H9 (cell line): ENCODE results near the gene C3orf20. TPM values are rescaled to one million over a fixed set of nuclear protein-coding genes. Genes with fewer than 3 reads are reported as not detected.

Source experiments
- DNase-seq: peaks from one replicate; pipeline ENCODE4 v3.0.0-alpha.2; 2017
- H2AFZ ChIP-seq: one replicate; pipeline ENCODE4 v1.6.1; 2013; ENCODE audit warnings: mild to moderate bottlenecking, low read length, control low read depth, moderate library complexity
- H2AK5ac ChIP-seq: 2 replicates; pipeline ENCODE4 v1.6.1; 2013; ENCODE audit warnings: low read length, control low read depth, mixed read lengths; ENCODE audit not compliant: insufficient read length
- H2BK120ac ChIP-seq: one replicate; pipeline ENCODE4 v1.6.1; 2013; ENCODE audit warnings: low read depth, mild to moderate bottlenecking, low read length, control low read depth, inconsistent platforms; ENCODE audit not compliant: poor library complexity, severe bottlenecking
- H2BK12ac ChIP-seq: 2 replicates; pipeline ENCODE4 v1.6.1; 2013; ENCODE audit warnings: low read length, control low read depth, mixed read lengths, low read depth; ENCODE audit not compliant: insufficient read length
- H2BK15ac ChIP-seq: 2 replicates; pipeline ENCODE4 v1.6.1; 2013; ENCODE audit warnings: low read depth, low read length, control low read depth
- H2BK20ac ChIP-seq: one replicate; pipeline ENCODE4 v1.6.1; 2013; ENCODE audit warnings: low read depth, mild to moderate bottlenecking, low read length, control low read depth, inconsistent platforms; ENCODE audit not compliant: poor library complexity, severe bottlenecking
- H2BK5ac ChIP-seq: 2 replicates; pipeline ENCODE4 v1.6.1; 2013; ENCODE audit warnings: low read length, control low read depth, mixed read lengths; ENCODE audit not compliant: insufficient read length
- H3K14ac ChIP-seq: 2 replicates; pipeline ENCODE4 v1.6.1; 2013; ENCODE audit warnings: low read length, control low read depth; ENCODE audit not compliant: insufficient read depth
- H3K18ac ChIP-seq: 2 replicates; pipeline ENCODE4 v1.6.1; 2013; ENCODE audit warnings: low read depth, mild to moderate bottlenecking, mixed read lengths, low read length, control low read depth; ENCODE audit not compliant: insufficient read length
- H3K23ac ChIP-seq: 2 replicates; pipeline ENCODE4 v1.6.1; 2013; ENCODE audit warnings: low read length, control low read depth, mixed read lengths, low read depth; ENCODE audit not compliant: insufficient read length
- H3K23me2 ChIP-seq: 2 replicates; pipeline ENCODE4 v1.6.1; 2013; ENCODE audit warnings: low read depth, mild to moderate bottlenecking, mixed read lengths, low read length, control low read depth; ENCODE audit not compliant: insufficient read length, poor library complexity, severe bottlenecking
- H3K27ac ChIP-seq: 2 replicates; pipeline ENCODE4 v1.5.1; 2013; ENCODE audit warnings: low read length, control low read depth, mixed read lengths, low read depth; ENCODE audit not compliant: insufficient read length
- H3K27me3 ChIP-seq: 2 replicates; pipeline ENCODE4 v1.6.1; 2013; ENCODE audit warnings: low read length, control low read depth, inconsistent platforms; ENCODE audit not compliant: insufficient read depth
- H3K4ac ChIP-seq: 2 replicates; pipeline ENCODE4 v1.6.1; 2013; ENCODE audit warnings: low read depth, mild to moderate bottlenecking, control low read depth, inconsistent platforms, low read length, moderate library complexity
- H3K4me1 ChIP-seq: 2 replicates; pipeline ENCODE4 v1.6.1; 2013; ENCODE audit warnings: low read length, control low read depth, inconsistent platforms; ENCODE audit not compliant: insufficient read depth
- H3K4me2 ChIP-seq: 2 replicates; pipeline ENCODE4 v1.6.1; 2013; ENCODE audit warnings: low read length, control low read depth, mixed read lengths; ENCODE audit not compliant: insufficient read length, insufficient read depth
- H3K56ac ChIP-seq: 2 replicates; pipeline ENCODE4 v1.6.1; 2013; ENCODE audit warnings: low read depth, mild to moderate bottlenecking, mixed read lengths, low read length, control low read depth; ENCODE audit not compliant: insufficient read length
- H3K79me1 ChIP-seq: 2 replicates; pipeline ENCODE4 v1.6.1; 2013; ENCODE audit warnings: low read depth, mild to moderate bottlenecking, moderate library complexity, low read length, control low read depth, inconsistent platforms; ENCODE audit not compliant: insufficient read depth, poor library complexity, severe bottlenecking
- H3K79me2 ChIP-seq: 2 replicates; pipeline ENCODE4 v1.6.1; 2013; ENCODE audit warnings: low read length, control low read depth, inconsistent platforms; ENCODE audit not compliant: insufficient read depth
- H3K9ac ChIP-seq: 2 replicates; pipeline ENCODE4 v1.6.1; 2013; ENCODE audit warnings: low read length, control low read depth, mixed read lengths; ENCODE audit not compliant: insufficient read length; ENCODE audit errors: extremely low read depth
- H3K9me3 ChIP-seq: one replicate; pipeline ENCODE4 v1.6.1; 2013; ENCODE audit warnings: low read depth, low read length, inconsistent platforms; ENCODE audit not compliant: control insufficient read depth
- H3T11ph ChIP-seq: one replicate; pipeline ENCODE4 v1.6.1; 2013; ENCODE audit warnings: mild to moderate bottlenecking, low read length, control low read depth, inconsistent platforms
- H4K20me1 ChIP-seq: one replicate; pipeline ENCODE4 v1.6.1; 2013; ENCODE audit not compliant: control insufficient read depth, insufficient read length, insufficient read depth
- H4K5ac ChIP-seq: 2 replicates; pipeline ENCODE4 v1.6.1; 2013; ENCODE audit warnings: low read depth, mild to moderate bottlenecking, mixed read lengths, low read length, control low read depth; ENCODE audit not compliant: insufficient read length
- H4K8ac ChIP-seq: replicated peaks from 2 replicates; pipeline ENCODE4 v1.6.1; 2013; ENCODE audit warnings: low read length, control low read depth, mixed read lengths, low read depth; ENCODE audit not compliant: insufficient read length
- H4K91ac ChIP-seq: 2 replicates; pipeline ENCODE4 v1.6.1; 2013; ENCODE audit warnings: low read depth, mild to moderate bottlenecking, moderate library complexity, mixed read lengths, low read length, control low read depth; ENCODE audit not compliant: insufficient read length
- H3K27ac Mint-ChIP-seq, 3 experiments: 2 replicates in 2 of 3; 3 replicates in 1 of 3; pipeline ENCODE4 v1.8.0; 2020 to 2021; ENCODE audit warnings: mixed read lengths in 3 of 3, mild to moderate bottlenecking in 1 of 3, moderate library complexity in 1 of 3
- H3K27me3 Mint-ChIP-seq: 2 replicates; pipeline ENCODE4 v1.8.0; 2021; ENCODE audit warnings: low read depth, mild to moderate bottlenecking, moderate library complexity, mixed read lengths
- H3K36me3 Mint-ChIP-seq, 3 experiments: 2 replicates in 2 of 3; 3 replicates in 1 of 3; pipeline ENCODE4 v1.8.0; 2020 to 2021; ENCODE audit warnings: low read depth in 3 of 3, mixed read lengths in 3 of 3; ENCODE audit not compliant: insufficient read depth in 1 of 3
- H3K4me1 Mint-ChIP-seq, 2 experiments: 2 replicates each; pipeline ENCODE4 v1.8.0; 2020; ENCODE audit warnings: mixed read lengths in 2 of 2
- H3K4me3 Mint-ChIP-seq, 2 experiments: 2 replicates in 1 of 2; 3 replicates in 1 of 2; pipeline ENCODE4 v1.8.0; 2020 to 2021; ENCODE audit warnings: mild to moderate bottlenecking in 2 of 2, mixed read lengths in 2 of 2, moderate library complexity in 1 of 2
- H3K9me3 Mint-ChIP-seq, 2 experiments: 2 replicates in 1 of 2; 3 replicates in 1 of 2; pipeline ENCODE4 v1.8.0; 2020; ENCODE audit warnings: mild to moderate bottlenecking in 2 of 2, mixed read lengths in 2 of 2, moderate library complexity in 1 of 2
- CTCF ChIP-seq: fragments of 200-600 bp; sonication (generic); conservative IDR thresholded peaks from 3 replicates; pipeline ENCODE4 v1.8.0; 2021; ENCODE audit warnings: antibody characterized with exemption, mild to moderate bottlenecking
- WGBS: extraction: QIAGEN DNeasy Blood & Tissue Kit; methylation state at CpG from one replicate; pipeline ENCODE4 v1.1.7; 2013; ENCODE audit warnings: missing lambda C conversion rate, low lambda C conversion rate, mixed read lengths; ENCODE audit not compliant: insufficient read length; ENCODE audit errors: extremely low coverage; 5-methylcytosine and 5-hydroxymethylcytosine counted together
- total RNA-seq: library from RNA; stranded (reverse); gene quantifications from 2 replicates; pipeline ENCODE4 v1.2.1, GENCODE V29; 2021

The C3orf20 gene
- total RNA-seq, 1 experiment from 2014 or later, result not detected

- H3K27me3 ChIP-seq, result peaks cover 9% of the 10 kb centered on the region; the same call in 1 of the 2 replicates
- H3K4me1 Mint-ChIP-seq, result peaks cover 16 to 27% of the 10 kb centered on the region in 2 experiments
Observed at GRCh38 chr3:14806641-14807263, 131.8 kb downstream of the C3orf20 start.

More at GRCh38 chr3:14806641-14807263, 131.8 kb downstream of the C3orf20 start:
- Histone ChIP-seq H3T11ph (no peak overlapping the region), H4K91ac (no peak overlapping the region), H3K27ac (no peak overlapping the region), H3K4me2 (no peak overlapping the region), H3K4ac (no peak overlapping the region), H4K8ac (no peak overlapping the region), H3K14ac (no peak overlapping the region), H3K23ac (no peak overlapping the region), H2BK12ac (no peak overlapping the region), H2AK5ac (no peak overlapping the region), H2AFZ (no peak overlapping the region), H3K4me1 (no peaks in the 10 kb centered on the region), H3K56ac (no peak overlapping the region), H2BK5ac (no peak overlapping the region), H2BK120ac (no peak overlapping the region), H2BK15ac (no peak overlapping the region), H3K79me1 (no peaks in the 10 kb centered on the region), H2BK20ac (no peak overlapping the region), H3K9me3 (no peaks in the 10 kb centered on the region), H4K5ac (no peak overlapping the region), H4K20me1 (no peaks in the 10 kb centered on the region), H3K23me2 (peaks cover 12% of the 10 kb centered on the region), H3K9ac (no peak overlapping the region), H3K79me2 (no peaks in the 10 kb centered on the region), H3K18ac (no peak overlapping the region)
- DNase-seq, result no peak
- H3K36me3 Mint-ChIP-seq, result no peaks in the 10 kb centered on the region
- H3K27me3 Mint-ChIP-seq, result peaks cover 61% of the 10 kb centered on the region
- H3K27ac Mint-ChIP-seq, result no peak overlapping the region; a peak in 1 of 7 replicates
- WGBS, result no CpG with 5 or more reads among the region's 8 CpGs
- H3K4me3 Mint-ChIP-seq, result no peak overlapping the region
- TF ChIP-seq CTCF, result no peak
- H3K9me3 Mint-ChIP-seq, result no peaks in the 10 kb centered on the region; a peak in 1 of 5 replicates
